HAP-1 (cell line): ENCODE measurements around the gene MED15.

Experiments
- DNase-seq, 2 experiments: peaks; one replicate each; pipeline ENCODE4 v3.0.0-alpha.2; 2016 to 2020; ENCODE audit warnings: low spot score in 2 of 2
- H3K27me3 ChIP-seq: fragments of 250-450 bp; sonication (Bioruptor Pico); 2 replicates; pipeline ENCODE4 v1.5.1; 2020; ENCODE audit warnings: low read depth, mild to moderate bottlenecking, moderate library complexity
- H3K36me3 ChIP-seq: fragments of 250-450 bp; sonication (Bioruptor Pico); replicated peaks from 2 replicates; pipeline ENCODE4 v1.5.1; 2020; ENCODE audit warnings: mild to moderate bottlenecking
- H3K4me1 ChIP-seq: fragments of 250-450 bp; sonication (Bioruptor Pico); 2 replicates; pipeline ENCODE4 v1.5.1; 2020; ENCODE audit warnings: mild to moderate bottlenecking
- H3K4me3 ChIP-seq: fragments of 250-450 bp; sonication (Bioruptor Pico); 2 replicates; pipeline ENCODE4 v1.5.1; 2020; ENCODE audit warnings: mild to moderate bottlenecking, moderate library complexity
- H3K9me3 ChIP-seq: fragments of 250-450 bp; sonication (Bioruptor Pico); 2 replicates; pipeline ENCODE4 v1.5.1; 2020; ENCODE audit warnings: mild to moderate bottlenecking, moderate library complexity
- in situ Hi-C: fragments of 300-500 bp; cut with MboI; formaldehyde crosslinking; loops from 3 replicates; pipeline ENCODE4 v1.14.3; 2020; ENCODE audit warnings: low sequenced_read_pairs, inconsistent platforms, mixed read lengths

The MED15 gene

GRCh38 chr22:20575724-20576444, 68.5 kb downstream of the MED15 start:
- Histone ChIP-seq H3K27me3 (no peaks in the 10 kb centered on the region), H3K36me3 (peaks cover 87% of the 10 kb centered on the region), H3K4me1 (no peaks in the 10 kb centered on the region), H3K9me3 (no peaks in the 10 kb centered on the region), H3K4me3 (no peak overlapping the region)
- DNase-seq, result no peak
- in situ Hi-C loops, result no loop called here

- peaks cover 87% of the 10 kb centered on the region for H3K36me3 ChIP-seq
- no peaks in the 10 kb centered on the region for H3K4me1 ChIP-seq
- no peaks in the 10 kb centered on the region for H3K27me3 ChIP-seq
- in situ Hi-C loops, result no loop called here
- H3K4me3 ChIP-seq, result no peak overlapping the region
- no peaks in the 10 kb centered on the region for H3K9me3 ChIP-seq
- no peak for DNase-seq
These were observed 69.0 kb downstream of the MED15 start for GRCh38 chr22:20576445-20576816.

GRCh38 chr22:20577045-20577444, 69.6 kb downstream of the MED15 start:
- Histone ChIP-seq H3K9me3 (no peaks in the 10 kb centered on the region), H3K4me1 (no peaks in the 10 kb centered on the region), H3K4me3 (no peak overlapping the region), H3K36me3 (peaks cover 87% of the 10 kb centered on the region), H3K27me3 (no peaks in the 10 kb centered on the region)
- in situ Hi-C loops, result no loop called here
- no peak for DNase-seq

- Histone ChIP-seq H3K4me1 (no peaks in the 10 kb centered on the region), H3K36me3 (peaks cover 85% of the 10 kb centered on the region), H3K27me3 (no peaks in the 10 kb centered on the region), H3K4me3 (no peak overlapping the region), H3K9me3 (no peaks in the 10 kb centered on the region)
- no peak for DNase-seq
- in situ Hi-C loops, result no loop called here
These were observed 70.2 kb downstream of the MED15 start for GRCh38 chr22:20577549-20577975.

GRCh38 chr22:20578192-20578591, 70.8 kb downstream of the MED15 start:
- no peaks in the 10 kb centered on the region for H3K27me3 ChIP-seq
- no peak for DNase-seq
- no peak overlapping the region for H3K4me3 ChIP-seq
- in situ Hi-C loops, result no loop called here
- peaks cover 85% of the 10 kb centered on the region for H3K36me3 ChIP-seq
- no peaks in the 10 kb centered on the region for H3K4me1 ChIP-seq
- no peaks in the 10 kb centered on the region for H3K9me3 ChIP-seq

- peaks cover 85% of the 10 kb centered on the region for H3K36me3 ChIP-seq
- no peak for DNase-seq
- no peaks in the 10 kb centered on the region for H3K9me3 ChIP-seq
- H3K4me3 ChIP-seq, result no peak overlapping the region
- H3K4me1 ChIP-seq, result no peaks in the 10 kb centered on the region
- H3K27me3 ChIP-seq, result no peaks in the 10 kb centered on the region
- in situ Hi-C loops, result no loop called here
These were observed 71.3 kb downstream of the MED15 start for GRCh38 chr22:20578707-20579106.

- Histone ChIP-seq H3K4me1 (no peaks in the 10 kb centered on the region), H3K27me3 (no peaks in the 10 kb centered on the region), H3K9me3 (no peaks in the 10 kb centered on the region), H3K36me3 (peaks cover 85% of the 10 kb centered on the region), H3K4me3 (no peak overlapping the region)
- in situ Hi-C loops, result no loop called here
- DNase-seq, result no peak
These were observed 72.1 kb downstream of the MED15 start for GRCh38 chr22:20579273-20580120.

GRCh38 chr22:20580179-20580578, 72.8 kb downstream of the MED15 start:
- in situ Hi-C loops, result no loop called here
- H3K4me1 ChIP-seq, result no peaks in the 10 kb centered on the region

GRCh38 chr22:20580611-20581502, 73.4 kb downstream of the MED15 start:
- DNase-seq, result no peak
- Histone ChIP-seq H3K27me3 (no peaks in the 10 kb centered on the region), H3K36me3 (peaks cover 87% of the 10 kb centered on the region), H3K4me3 (no peak overlapping the region), H3K4me1 (no peaks in the 10 kb centered on the region), H3K9me3 (no peaks in the 10 kb centered on the region)
- in situ Hi-C loops, result no loop called here

More at GRCh38 chr22:20580179-20580578, 72.8 kb downstream of the MED15 start:
- H3K4me3 ChIP-seq, result no peak overlapping the region
- peaks cover 85% of the 10 kb centered on the region for H3K36me3 ChIP-seq
- DNase-seq, result no peak
- no peaks in the 10 kb centered on the region for H3K9me3 ChIP-seq
- H3K27me3 ChIP-seq, result no peaks in the 10 kb centered on the region

- Histone ChIP-seq H3K4me3 (no peak overlapping the region), H3K9me3 (no peaks in the 10 kb centered on the region), H3K36me3 (peaks cover 86% of the 10 kb centered on the region), H3K27me3 (no peaks in the 10 kb centered on the region), H3K4me1 (no peaks in the 10 kb centered on the region)
- no peak for DNase-seq
- in situ Hi-C loops, result no loop called here
These were observed 74.2 kb downstream of the MED15 start for GRCh38 chr22:20581503-20582170.

- no peak overlapping the region for H3K4me3 ChIP-seq
- H3K4me1 ChIP-seq, result no peaks in the 10 kb centered on the region
- no peak for DNase-seq
- in situ Hi-C loops, result no loop called here
- H3K9me3 ChIP-seq, result no peaks in the 10 kb centered on the region
- H3K36me3 ChIP-seq, result peaks cover 88% of the 10 kb centered on the region
- H3K27me3 ChIP-seq, result no peaks in the 10 kb centered on the region
These were observed 74.7 kb downstream of the MED15 start for GRCh38 chr22:20582171-20582511.

- no peak for DNase-seq
- Histone ChIP-seq H3K4me1 (no peaks in the 10 kb centered on the region), H3K4me3 (no peak overlapping the region), H3K9me3 (no peaks in the 10 kb centered on the region), H3K36me3 (peaks cover 85% of the 10 kb centered on the region), H3K27me3 (no peaks in the 10 kb centered on the region)
- in situ Hi-C loops, result no loop called here
These were observed 75.3 kb downstream of the MED15 start for GRCh38 chr22:20582520-20583361.
